NCI-H460 (cell line): ENCODE data around the gene SUSD2. TPM values are rescaled to one million over a fixed set of nuclear protein-coding genes. Genes with fewer than 3 reads are reported as not detected.

Experiments
- DNase-seq: peaks from one replicate; pipeline ENCODE4 v3.0.0-alpha.2; 2016; ENCODE audit warnings: low read depth; ENCODE audit errors: extremely low read depth
- total RNA-seq: library from RNA; depleted of rRNA; stranded (reverse); fragments of >200 nt; shearing (Covaris generic); gene quantifications from 2 replicates; pipeline ENCODE4 v1.2.3, GENCODE V29; 2014

Gene SUSD2
- total RNA-seq, 1 experiment from 2014 or later, result 0.02 TPM

- no peak for DNase-seq
These were observed 32.8 kb upstream of the SUSD2 start for GRCh38 chr22:24148266-24149197.

- DNase-seq, result no peak
These were observed 32.1 kb upstream of the SUSD2 start for GRCh38 chr22:24149198-24149590.

- DNase-seq, result no peak
These were observed 27.9 kb upstream of the SUSD2 start for GRCh38 chr22:24153353-24153752.

- no peak for DNase-seq
These were observed 27.3 kb upstream of the SUSD2 start for GRCh38 chr22:24153959-24154358.

- no peak for DNase-seq
These were observed 26.5 kb upstream of the SUSD2 start for GRCh38 chr22:24154826-24155225.

GRCh38 chr22:24155627-24156140 lies 25.6 kb upstream of the SUSD2 start:
- DNase-seq, result no peak

- no peak for DNase-seq
These were observed 25.0 kb upstream of the SUSD2 start for GRCh38 chr22:24156141-24156912.

- peak; percentile 53 for DNase-seq
These were observed 24.1 kb upstream of the SUSD2 start for GRCh38 chr22:24156913-24157821.

GRCh38 chr22:24157822-24158135 lies 23.5 kb upstream of the SUSD2 start:
- no peak for DNase-seq

GRCh38 chr22:24159650-24160049 lies 21.6 kb upstream of the SUSD2 start:
- no peak for DNase-seq

GRCh38 chr22:24160546-24160945 lies 20.7 kb upstream of the SUSD2 start:
- DNase-seq, result no peak

- DNase-seq, result no peak
These were observed 19.8 kb upstream of the SUSD2 start for GRCh38 chr22:24161485-24161884.

- DNase-seq, result no peak
These were observed 19.4 kb upstream of the SUSD2 start for GRCh38 chr22:24161909-24162308.

- DNase-seq, result no peak
These were observed 18.9 kb upstream of the SUSD2 start for GRCh38 chr22:24162436-24162835.

- DNase-seq, result no peak
These were observed 17.0 kb upstream of the SUSD2 start for GRCh38 chr22:24164243-24164642.

- no peak for DNase-seq
These were observed 16.3 kb upstream of the SUSD2 start for GRCh38 chr22:24164940-24165339.

GRCh38 chr22:24165673-24166072 lies 15.6 kb upstream of the SUSD2 start:
- no peak for DNase-seq

GRCh38 chr22:24166811-24167210 lies 14.5 kb upstream of the SUSD2 start:
- DNase-seq, result no peak

GRCh38 chr22:24169439-24170058 lies 11.7 kb upstream of the SUSD2 start:
- no peak for DNase-seq

GRCh38 chr22:24170188-24170587 lies 11.1 kb upstream of the SUSD2 start:
- no peak for DNase-seq
